22Rv1 (cell line): ENCODE data around the gene EPYC.
A peak's percentile ranks its signal among the peaks of the same experiment; 100 is the strongest.

ENCODE experiments used
- CTCF ChIP-seq: fragments of 450-650 bp; IDR thresholded peaks from 2 replicates; pipeline ENCODE4 v1.5.1; 2017; ENCODE audit warnings: mild to moderate bottlenecking
- ZFX ChIP-seq: fragments of 450-650 bp; IDR thresholded peaks from 2 replicates; pipeline ENCODE4 v1.6.1; 2017; ENCODE audit warnings: antibody characterized with exemption, borderline replicate concordance

- TF ChIP-seq ZFX (no peak), CTCF (peak; percentile 91)
Observed at GRCh38 chr12:90953956-90954421, 50.8 kb downstream of the EPYC start.
